Transverse colon (tissue), 4 donors: Measurements from ENCODE around the gene TRIM36. TPM values are rescaled to one million over a fixed set of nuclear protein-coding genes. Genes with fewer than 3 reads are reported as not detected.

Source experiments
- DNase-seq: peaks from one replicate; pipeline ENCODE4 v3.0.0-alpha.2; 2019
- H3K27ac ChIP-seq, 4 donors: fragments of 200-600 bp; sonication (generic); 2 replicates each; pipeline ENCODE4 v1.5.1; 2016 to 2018; ENCODE audit warnings: inconsistent platforms in 4 of 4
- H3K27me3 ChIP-seq: fragments of 200-600 bp; sonication (generic); 2 replicates; pipeline ENCODE4 v1.5.1; 2017; ENCODE audit warnings: inconsistent platforms
- H3K36me3 ChIP-seq, 4 donors: fragments of 200-600 bp; sonication (generic); 2 replicates each; pipeline ENCODE4 v1.5.1; 2017 to 2019; ENCODE audit warnings: inconsistent platforms in 4 of 4
- H3K4me1 ChIP-seq, 4 donors: fragments of 200-600 bp; sonication (generic); 2 replicates each; pipeline ENCODE4 v1.5.1; 2017 to 2020; ENCODE audit warnings: inconsistent platforms in 4 of 4
- H3K4me3 ChIP-seq, 4 donors: fragments of 200-600 bp; sonication (generic); 1 replicate in 1 of 4; 2 replicates in 3 of 4; pipeline versions ENCODE4 v1.5.1 to v1.6.1; 2017 to 2019; ENCODE audit warnings: inconsistent platforms in 4 of 4
- H3K9me3 ChIP-seq, 2 donors: fragments of 200-600 bp; sonication (generic); 2 replicates each; pipeline ENCODE4 v1.5.1; 2017 to 2019; ENCODE audit warnings: inconsistent platforms in 2 of 2
- EP300 ChIP-seq: sonication (generic); formaldehyde crosslinking; IDR thresholded peaks from one replicate; pipeline ENCODE4 v1.6.1; 2017; ENCODE audit warnings: antibody characterized with exemption, low read depth
- POLR2A ChIP-seq: fragments of 450-650 bp; IDR thresholded peaks from one replicate; pipeline ENCODE4 v1.6.1; 2016; ENCODE audit warnings: antibody characterized with exemption, mild to moderate bottlenecking, moderate library complexity
- POLR2AphosphoS5 ChIP-seq, 3 donors: sonication (generic); formaldehyde crosslinking; IDR thresholded peaks; one replicate each; pipeline ENCODE4 v1.6.1; 2016; ENCODE audit warnings: antibody characterized with exemption in 3 of 3
- WGBS, 2 donors: methylation state at CpG; one replicate each; pipeline ENCODE4 v1.1.5; 2018; ENCODE audit warnings: low coverage in 1 of 2; 5-methylcytosine and 5-hydroxymethylcytosine counted together
- in situ Hi-C, 4 donors: fragments of 200-750 bp; cut with MboI; loops; one replicate each; pipeline versions ENCODE4 v1.15.0 to v1.15.1; 2017; ENCODE audit warnings: low sequenced_read_pairs in 3 of 4, low pct_ligation_motif_present in 1 of 4, low pct_unique_long_range_greater_than_20kb in 1 of 4
- intact Hi-C: fragments of 100-400 bp; cut with DNase I; formaldehyde crosslinking; loops from one replicate; pipeline ENCODE4 v1.15.1; 2023; ENCODE audit warnings: low total_unique reads
- total RNA-seq, 4 donors: library from RNA; depleted of rRNA; stranded (reverse); fragments of >200 nt; gene quantifications; one replicate each; pipeline ENCODE4 v1.1.0, GENCODE V29; 2016
- TF ChIP-seq, protein P1 (sequence below), 5 experiments: fragments of 200-600 bp in 3 of 5; fragments of 450-650 bp in 2 of 5; sonication (generic) in 3 of 5; IDR thresholded peaks; 1 replicate in 2 of 5; 2 replicates in 3 of 5; pipeline ENCODE4 v1.5.1; 2016 to 2017; ENCODE audit warnings: antibody characterized with exemption in 5 of 5, inconsistent platforms in 3 of 5, mild to moderate bottlenecking in 2 of 5, moderate library complexity in 1 of 5

TRIM36 gene
- total RNA-seq, 4 donors from 2014 or later, result 30.8 to 69.1 (median 38.2) TPM

- in situ Hi-C loops, result no loop called here
- no peaks in the 10 kb centered on the region for H3K9me3 ChIP-seq
- intact Hi-C loops, result no loop called here
- H3K4me3 ChIP-seq, result no peak overlapping the region
- H3K4me1 ChIP-seq, result no peaks in the 10 kb centered on the region
- H3K27ac ChIP-seq, result no peak overlapping the region
- no peaks in the 10 kb centered on the region for H3K36me3 ChIP-seq
- WGBS, 2 donors, result 88 to 100% methylated on average over 2 of the region's 2 CpGs
- DNase-seq, result no peak
- TF ChIP-seq POLR2A, result no peak
- TF ChIP-seq EP300, result no peak
- TF ChIP-seq, protein P1, sequence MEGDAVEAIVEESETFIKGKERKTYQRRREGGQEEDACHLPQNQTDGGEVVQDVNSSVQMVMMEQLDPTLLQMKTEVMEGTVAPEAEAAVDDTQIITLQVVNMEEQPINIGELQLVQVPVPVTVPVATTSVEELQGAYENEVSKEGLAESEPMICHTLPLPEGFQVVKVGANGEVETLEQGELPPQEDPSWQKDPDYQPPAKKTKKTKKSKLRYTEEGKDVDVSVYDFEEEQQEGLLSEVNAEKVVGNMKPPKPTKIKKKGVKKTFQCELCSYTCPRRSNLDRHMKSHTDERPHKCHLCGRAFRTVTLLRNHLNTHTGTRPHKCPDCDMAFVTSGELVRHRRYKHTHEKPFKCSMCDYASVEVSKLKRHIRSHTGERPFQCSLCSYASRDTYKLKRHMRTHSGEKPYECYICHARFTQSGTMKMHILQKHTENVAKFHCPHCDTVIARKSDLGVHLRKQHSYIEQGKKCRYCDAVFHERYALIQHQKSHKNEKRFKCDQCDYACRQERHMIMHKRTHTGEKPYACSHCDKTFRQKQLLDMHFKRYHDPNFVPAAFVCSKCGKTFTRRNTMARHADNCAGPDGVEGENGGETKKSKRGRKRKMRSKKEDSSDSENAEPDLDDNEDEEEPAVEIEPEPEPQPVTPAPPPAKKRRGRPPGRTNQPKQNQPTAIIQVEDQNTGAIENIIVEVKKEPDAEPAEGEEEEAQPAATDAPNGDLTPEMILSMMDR (IDR thresholded peaks at IDR 0.05), result no peak
- TF ChIP-seq POLR2AphosphoS5 (IDR thresholded peaks at IDR 0.05), result no peak
- no peaks in the 10 kb centered on the region for H3K27me3 ChIP-seq
Observed at GRCh38 chr5:115136294-115136693, 33.4 kb downstream of the TRIM36 start.

- Histone ChIP-seq H3K36me3 (no peaks in the 10 kb centered on the region), H3K27ac (no peak overlapping the region), H3K9me3 (no peaks in the 10 kb centered on the region), H3K4me3 (no peak overlapping the region), H3K4me1 (no peaks in the 10 kb centered on the region), H3K27me3 (no peaks in the 10 kb centered on the region)
- TF ChIP-seq, protein P1 (IDR thresholded peaks at IDR 0.05), result no peak
- TF ChIP-seq POLR2A (no peak), POLR2AphosphoS5 (IDR thresholded peaks at IDR 0.05) (no peak), EP300 (no peak)
- 30 to 36% methylated on average over 2 of the region's 2 CpGs for WGBS, 2 donors
- intact Hi-C loops, result no loop called here
- no peak for DNase-seq
- in situ Hi-C loops, result no loop called here
Observed at GRCh38 chr5:115132465-115132864, 37.2 kb downstream of the TRIM36 start.

- H3K36me3 ChIP-seq, result no peaks in the 10 kb centered on the region
Observed at GRCh38 chr5:115126303-115126702, 43.4 kb downstream of the TRIM36 start.

GRCh38 chr5:115124741-115125140, 45.0 kb downstream of the TRIM36 start:
- no peak overlapping the region for H3K27ac ChIP-seq
- in situ Hi-C loops, result no loop called here
- TF ChIP-seq, protein P1 (IDR thresholded peaks at IDR 0.05), result no peak
- TF ChIP-seq POLR2AphosphoS5 (IDR thresholded peaks at IDR 0.05) (no peak), EP300 (no peak), POLR2A (no peak)
- no peak overlapping the region for H3K4me3 ChIP-seq
- intact Hi-C loops, result no loop called here
- H3K27me3 ChIP-seq, result no peaks in the 10 kb centered on the region
- peaks cover 0 to 10% (median 0%) of the 10 kb centered on the region in 4 donors for H3K4me1 ChIP-seq
- WGBS, 2 donors, result 33 to 42% methylated on average over 1 of the region's 1 CpG
- H3K9me3 ChIP-seq, result no peaks in the 10 kb centered on the region
- no peak for DNase-seq
- H3K36me3 ChIP-seq, result no peaks in the 10 kb centered on the region

More at GRCh38 chr5:115126303-115126702, 43.4 kb downstream of the TRIM36 start:
- Histone ChIP-seq H3K4me3 (no peak overlapping the region), H3K4me1 (peaks cover 0 to 10% (median 0%) of the 10 kb centered on the region in 4 donors), H3K9me3 (no peaks in the 10 kb centered on the region), H3K27ac (no peak overlapping the region), H3K27me3 (no peaks in the 10 kb centered on the region)
- in situ Hi-C loops, result no loop called here
- DNase-seq, result no peak
- no peak for TF ChIP-seq POLR2AphosphoS5 (IDR thresholded peaks at IDR 0.05)
- TF ChIP-seq, protein P1 (IDR thresholded peaks at IDR 0.05), result no peak
- TF ChIP-seq POLR2A, result no peak
- no peak for TF ChIP-seq EP300
- WGBS, 2 donors, result 70 to 72% methylated on average over 5 of the region's 5 CpGs
- intact Hi-C loops, result no loop called here
